ENCODE data around the gene RNASE13. TPM values are rescaled to one million over a fixed set of nuclear protein-coding genes. Genes with fewer than 3 reads are reported as not detected.
A peak's percentile ranks its signal among the peaks of the same experiment; 100 is the strongest.
"Not testable (repeated sequence)": the region's sequence is repeated elsewhere in the genome, so short reads cannot be mapped to it uniquely, and the experiment has no call there.

The RNASE13 gene
- total RNA-seq, 4 donors from 2014 or later, result not detected

- 0 to 1% methylated on average over 1 to 41 of the region's 42 CpGs for WGBS, 2 donors (ENCODE audit: low coverage in 1 of 2)
Measured at GRCh38 chr14:20989787-20990600, 44.6 kb downstream of the RNASE13 start, which contains the start of gene METTL17. TSS of gene METTL17 (plus strand) at chr14:20989980. CDS start at chr14:20990003, 23 bp downstream.

GRCh38 chr14:20989471-20989786 is 45.2 kb downstream of the RNASE13 start:
- H3K4me3 ChIP-seq, result peak overlapping the region in 3 of 4 donors; percentile 71 to 80 (median 77)
- in situ Hi-C loops (cut with MboI; ENCODE audit: low pct_ligation_motif_present in 1 of 4, low pct_unique_long_range_greater_than_20kb in 1 of 4, low sequenced_read_pairs in 3 of 4) (loop anchor here in 1 of 4 donors (25.0 kb wide), 1 partner anchor 302 kb away; the partner anchor contains the start of genes ANG and RNASE4), intact Hi-C loops (cut with DNase I; ENCODE audit: low total_unique reads) (no loop called here)
- DNase-seq, result no peak
- H3K9me3 ChIP-seq, result no peaks in the 10 kb centered on the region
- WGBS, 2 donors (ENCODE audit: low coverage in 1 of 2), result 1% methylated on average over 4 to 11 of the region's 11 CpGs
- H3K27me3 ChIP-seq, result no peaks in the 10 kb centered on the region
- peaks cover 6 to 29% (median 26%) of the 10 kb centered on the region in 4 donors for H3K4me1 ChIP-seq
- TF ChIP-seq EP300 (IDR thresholded peaks at IDR 0.05; ENCODE audit: low read depth), result no peak
- H3K27ac ChIP-seq, result peak overlapping the region; percentile 84 to 91 (median 88)
- peaks cover 0 to 29% (median 12%) of the 10 kb centered on the region in 4 donors for H3K36me3 ChIP-seq

More at GRCh38 chr14:20989787-20990600, 44.6 kb downstream of the RNASE13 start, which contains the start of gene METTL17:
- peak within 1 kb of the TSS; percentile 84 to 91 (median 88) for H3K27ac ChIP-seq
- in situ Hi-C loops (cut with MboI; ENCODE audit: low pct_ligation_motif_present in 1 of 4, low pct_unique_long_range_greater_than_20kb in 1 of 4, low sequenced_read_pairs in 3 of 4) (loop anchor here in 1 of 4 donors (25.0 kb wide), 1 partner anchor 303 kb away; the partner anchor contains the start of genes ANG and RNASE4), intact Hi-C loops (cut with DNase I; ENCODE audit: low total_unique reads) (no loop called here)
- peaks cover 0 to 33% (median 15%) of the 10 kb centered on the region in 4 donors for H3K36me3 ChIP-seq
- peak; percentile 92 for DNase-seq
- H3K4me1 ChIP-seq, result peaks cover 6 to 29% (median 26%) of the 10 kb centered on the region in 4 donors
- no peaks in the 10 kb centered on the region for H3K9me3 ChIP-seq
- no peaks in the 10 kb centered on the region for H3K27me3 ChIP-seq
- TF ChIP-seq CTCF (IDR thresholded peaks at IDR 0.05) (peak; percentile 12 to 69 (median 27)), POLR2AphosphoS5 (IDR thresholded peaks at IDR 0.05) (peak; percentile 74 to 83 (median 80)), POLR2A (IDR thresholded peaks at IDR 0.05) (peak; percentile 77), EP300 (IDR thresholded peaks at IDR 0.05; ENCODE audit: low read depth) (no peak)
- peak within 1 kb of the TSS; percentile 71 to 89 (median 78) for H3K4me3 ChIP-seq

GRCh38 chr14:20988717-20989470 is 45.7 kb downstream of the RNASE13 start:
- WGBS, 2 donors (ENCODE audit: low coverage in 1 of 2), result 81 to 100% methylated on average over 3 to 15 of the region's 15 CpGs
- Histone ChIP-seq H3K9me3 (no peaks in the 10 kb centered on the region), H3K36me3 (peaks cover 0 to 24% (median 10%) of the 10 kb centered on the region in 4 donors), H3K27me3 (no peaks in the 10 kb centered on the region), H3K4me1 (peaks cover 6 to 29% (median 26%) of the 10 kb centered on the region in 4 donors), H3K27ac (peak overlapping the region; percentile 84 to 91 (median 88)), H3K4me3 (peak overlapping the region in 3 of 4 donors; percentile 71 to 80 (median 77))
- intact Hi-C loops (cut with DNase I; ENCODE audit: low total_unique reads) (no loop called here), in situ Hi-C loops (cut with MboI; ENCODE audit: low pct_ligation_motif_present in 1 of 4, low pct_unique_long_range_greater_than_20kb in 1 of 4, low sequenced_read_pairs in 3 of 4) (loop anchor here in 1 of 4 donors (25.0 kb wide), 1 partner anchor 302 kb away; the partner anchor contains the start of genes ANG and RNASE4)
- TF ChIP-seq EP300 (IDR thresholded peaks at IDR 0.05; ENCODE audit: low read depth) (no peak), POLR2AphosphoS5 (IDR thresholded peaks at IDR 0.05) (no peak), POLR2A (IDR thresholded peaks at IDR 0.05) (no peak), CTCF (IDR thresholded peaks at IDR 0.05) (no peak)
- DNase-seq, result no peak

- in situ Hi-C loops (cut with MboI; ENCODE audit: low pct_ligation_motif_present in 1 of 4, low pct_unique_long_range_greater_than_20kb in 1 of 4, low sequenced_read_pairs in 3 of 4) (loop anchor here in 1 of 4 donors (25.0 kb wide), 1 partner anchor 300 kb away; the partner anchor contains the start of genes ANG and RNASE4), intact Hi-C loops (cut with DNase I; ENCODE audit: low total_unique reads) (no loop called here)
- Histone ChIP-seq H3K4me3 (no peak overlapping the region), H3K27me3 (no peaks in the 10 kb centered on the region), H3K36me3 (peaks cover 0 to 4% (median 0%) of the 10 kb centered on the region in 4 donors), H3K4me1 (peaks cover 6 to 27% (median 21%) of the 10 kb centered on the region in 4 donors), H3K27ac (peak overlapping the region in 2 of 4 donors; percentile 21 to 38), H3K9me3 (no peaks in the 10 kb centered on the region)
- TF ChIP-seq POLR2AphosphoS5 (IDR thresholded peaks at IDR 0.05), result peak in 1 of 3 donors; percentile 61
- no peak for TF ChIP-seq EP300 (IDR thresholded peaks at IDR 0.05; ENCODE audit: low read depth)
- no peak for TF ChIP-seq CTCF (IDR thresholded peaks at IDR 0.05)
- DNase-seq, result no peak
- WGBS, 2 donors (ENCODE audit: low coverage in 1 of 2), result 20 to 51% methylated on average over 1 to 2 of the region's 2 CpGs
Measured at GRCh38 chr14:20986811-20987210, 47.8 kb downstream of the RNASE13 start.

- H3K4me3 ChIP-seq; H3K9me3 ChIP-seq; intact Hi-C loops (cut with DNase I; ENCODE audit: low total_unique reads); H3K36me3 ChIP-seq; H3K27me3 ChIP-seq; DNase-seq; H3K27ac ChIP-seq: not testable (repeated sequence)
- 92 to 94% methylated on average over 4 of the region's 4 CpGs for WGBS, 2 donors (ENCODE audit: low coverage in 1 of 2)
- in situ Hi-C loops (cut with MboI; ENCODE audit: low pct_ligation_motif_present in 1 of 4, low pct_unique_long_range_greater_than_20kb in 1 of 4, low sequenced_read_pairs in 3 of 4), result loop anchor here in 1 of 4 donors (25.0 kb wide), 1 partner anchor 298 kb away; the partner anchor contains the start of genes ANG and RNASE4
- peaks cover under 1 to 15% (median 10%) of the 10 kb centered on the region in 4 donors for H3K4me1 ChIP-seq
Measured at GRCh38 chr14:20985650-20986049, 49.0 kb downstream of the RNASE13 start.
